Trophoblast cell (in vitro differentiated cells and primary cell): ENCODE results near the gene TRPC6.

ENCODE experiments used
- DNase-seq, 2 donors: peaks; one replicate each; pipeline ENCODE4 v3.0.0-alpha.2; 2016
- H2AFZ ChIP-seq: 2 replicates; pipeline ENCODE4 v1.6.1; 2013; ENCODE audit warnings: low read length, moderate library complexity, mild to moderate bottlenecking; ENCODE audit not compliant: insufficient read depth, poor library complexity
- H2AK5ac ChIP-seq: 2 replicates; pipeline ENCODE4 v1.6.1; 2013; ENCODE audit warnings: mild to moderate bottlenecking, low read length
- H2BK120ac ChIP-seq: 2 replicates; pipeline ENCODE4 v1.6.1; 2013; ENCODE audit warnings: low read length, mild to moderate bottlenecking, moderate library complexity; ENCODE audit not compliant: insufficient read depth, poor library complexity
- H2BK12ac ChIP-seq: 2 replicates; pipeline ENCODE4 v1.6.1; 2013; ENCODE audit warnings: mild to moderate bottlenecking, low read length, moderate library complexity
- H2BK5ac ChIP-seq: 2 replicates; pipeline ENCODE4 v1.6.1; 2013; ENCODE audit warnings: low read length, low read depth, moderate library complexity, mild to moderate bottlenecking; ENCODE audit not compliant: poor library complexity
- H3K14ac ChIP-seq: 2 replicates; pipeline ENCODE4 v1.6.1; 2013; ENCODE audit warnings: mild to moderate bottlenecking, low read length
- H3K18ac ChIP-seq: 2 replicates; pipeline ENCODE4 v1.6.1; 2013; ENCODE audit warnings: mild to moderate bottlenecking, low read length
- H3K23ac ChIP-seq: 2 replicates; pipeline ENCODE4 v1.6.1; 2013; ENCODE audit warnings: low read length
- H3K27ac ChIP-seq: 2 replicates; pipeline ENCODE4 v1.5.1; 2013; ENCODE audit warnings: low read depth, mild to moderate bottlenecking, inconsistent platforms, low read length, moderate library complexity
- H3K27me3 ChIP-seq: 2 replicates; pipeline ENCODE4 v1.6.1; 2013; ENCODE audit warnings: inconsistent platforms, mild to moderate bottlenecking, low read length, moderate library complexity; ENCODE audit not compliant: insufficient read depth
- H3K36me3 ChIP-seq, 2 experiments: 1 replicate in 1 of 2; 2 replicates in 1 of 2; pipeline ENCODE4 v1.6.1; 2013; ENCODE audit warnings: low read length in 2 of 2, mild to moderate bottlenecking in 2 of 2, moderate library complexity in 1 of 2; ENCODE audit not compliant: insufficient read depth in 2 of 2, control insufficient read depth in 1 of 2
- H3K4ac ChIP-seq: 2 replicates; pipeline ENCODE4 v1.6.1; 2013; ENCODE audit warnings: low read depth, mild to moderate bottlenecking, low read length, moderate library complexity
- H3K4me1 ChIP-seq, 2 experiments: 1 replicate in 1 of 2; 2 replicates in 1 of 2; pipeline ENCODE4 v1.6.1; 2013; ENCODE audit warnings: low read length in 2 of 2, mild to moderate bottlenecking in 2 of 2, moderate library complexity in 1 of 2; ENCODE audit not compliant: insufficient read depth in 2 of 2, control insufficient read depth in 1 of 2
- H3K4me2 ChIP-seq: 2 replicates; pipeline ENCODE4 v1.6.1; 2013; ENCODE audit warnings: inconsistent platforms, mild to moderate bottlenecking, low read length, moderate library complexity
- H3K4me3 ChIP-seq: 2 replicates; pipeline ENCODE4 v1.5.1; 2013; ENCODE audit warnings: mild to moderate bottlenecking, low read depth, low read length, inconsistent platforms
- H3K79me1 ChIP-seq: one replicate; pipeline ENCODE4 v1.6.1; 2013; ENCODE audit warnings: low read length
- H3K79me2 ChIP-seq: 2 replicates; pipeline ENCODE4 v1.6.1; 2013; ENCODE audit warnings: low read length, mild to moderate bottlenecking; ENCODE audit not compliant: control insufficient read depth, insufficient read depth, poor library complexity
- H3K9ac ChIP-seq: 2 replicates; pipeline ENCODE4 v1.6.1; 2013; ENCODE audit warnings: mild to moderate bottlenecking, low read length
- H3K9me3 ChIP-seq: 2 replicates; pipeline ENCODE4 v1.6.1; 2013; ENCODE audit warnings: low read depth, mild to moderate bottlenecking, control low read depth, inconsistent platforms, low read length; ENCODE audit not compliant: insufficient read depth
- H4K12ac ChIP-seq: 2 replicates; pipeline ENCODE4 v1.6.1; 2013; ENCODE audit warnings: low read depth, mild to moderate bottlenecking, low read length, moderate library complexity
- H4K8ac ChIP-seq: 2 replicates; pipeline ENCODE4 v1.6.1; 2013; ENCODE audit warnings: low read depth, mild to moderate bottlenecking, low read length, moderate library complexity
- H4K91ac ChIP-seq: one replicate; pipeline ENCODE4 v1.6.1; 2013; ENCODE audit warnings: low read depth, mild to moderate bottlenecking, low read length, moderate library complexity
- WGBS: extraction: QIAGEN DNeasy Blood & Tissue Kit; methylation state at CpG from one replicate; pipeline ENCODE4 v1.1.7; 2013; ENCODE audit warnings: missing lambda C conversion rate; ENCODE audit not compliant: insufficient read length, insufficient coverage; ENCODE audit errors: extremely low coverage; 5-methylcytosine and 5-hydroxymethylcytosine counted together

TRPC6 gene

GRCh38 chr11:101456812-101457211 lies 127.0 kb downstream of the TRPC6 start:
- Histone ChIP-seq H2BK12ac (no peak overlapping the region), H3K27ac (no peak overlapping the region), H3K9ac (no peak overlapping the region), H3K79me2 (no peaks in the 10 kb centered on the region), H2AFZ (no peak overlapping the region), H2BK120ac (no peak overlapping the region), H3K9me3 (no peaks in the 10 kb centered on the region), H3K14ac (no peak overlapping the region), H3K4me1 (no peaks in the 10 kb centered on the region), H3K27me3 (no peaks in the 10 kb centered on the region), H3K4ac (no peak overlapping the region), H3K23ac (no peak overlapping the region), H2BK5ac (no peak overlapping the region), H4K8ac (no peak overlapping the region), H3K18ac (no peak overlapping the region), H3K4me2 (no peak overlapping the region), H3K4me3 (no peak overlapping the region), H4K91ac (no peak overlapping the region), H3K79me1 (no peaks in the 10 kb centered on the region), H2AK5ac (no peak overlapping the region), H3K36me3 (no peaks in the 10 kb centered on the region), H4K12ac (no peak overlapping the region)
- DNase-seq, result peak in 1 of 2 donors; percentile 51
- WGBS, result no CpG with 5 or more reads among the region's 1 CpG

GRCh38 chr11:101453682-101454081 lies 130.1 kb downstream of the TRPC6 start:
- no peak overlapping the region for H2BK120ac ChIP-seq
- H3K18ac ChIP-seq, result no peak overlapping the region
- no peak overlapping the region for H4K8ac ChIP-seq
- H3K23ac ChIP-seq, result no peak overlapping the region
- H2BK5ac ChIP-seq, result no peak overlapping the region
- WGBS, result no CpG with 5 or more reads among the region's 2 CpGs
- no peaks in the 10 kb centered on the region for H3K79me1 ChIP-seq
- H2BK12ac ChIP-seq, result no peak overlapping the region
- H2AK5ac ChIP-seq, result no peak overlapping the region
- no peaks in the 10 kb centered on the region for H3K27me3 ChIP-seq
- H3K4me3 ChIP-seq, result no peak overlapping the region
- no peak overlapping the region for H2AFZ ChIP-seq
- H3K79me2 ChIP-seq, result no peaks in the 10 kb centered on the region
- no peaks in the 10 kb centered on the region for H3K4me1 ChIP-seq
- H3K4ac ChIP-seq, result no peak overlapping the region
- H3K36me3 ChIP-seq, result no peaks in the 10 kb centered on the region
- no peak overlapping the region for H3K9ac ChIP-seq
- no peak overlapping the region for H4K12ac ChIP-seq
- H3K14ac ChIP-seq, result no peak overlapping the region
- H3K9me3 ChIP-seq, result no peaks in the 10 kb centered on the region
- H3K4me2 ChIP-seq, result no peak overlapping the region
- H4K91ac ChIP-seq, result no peak overlapping the region
- DNase-seq, result no peak
- no peak overlapping the region for H3K27ac ChIP-seq

GRCh38 chr11:101448881-101449442 lies 134.8 kb downstream of the TRPC6 start:
- Histone ChIP-seq H3K36me3 (no peaks in the 10 kb centered on the region), H2BK5ac (no peak overlapping the region), H3K27ac (no peak overlapping the region), H4K12ac (no peak overlapping the region), H3K79me2 (no peaks in the 10 kb centered on the region), H4K8ac (no peak overlapping the region), H3K4ac (no peak overlapping the region), H3K27me3 (no peaks in the 10 kb centered on the region), H2BK120ac (no peak overlapping the region), H3K23ac (no peak overlapping the region), H3K14ac (no peak overlapping the region), H3K4me2 (no peak overlapping the region), H3K4me1 (no peaks in the 10 kb centered on the region), H3K4me3 (no peak overlapping the region), H3K9ac (no peak overlapping the region), H2AK5ac (no peak overlapping the region), H3K9me3 (no peaks in the 10 kb centered on the region), H2BK12ac (no peak overlapping the region), H4K91ac (no peak overlapping the region), H3K18ac (no peak overlapping the region), H2AFZ (no peak overlapping the region), H3K79me1 (no peaks in the 10 kb centered on the region)
- WGBS, result no CpG with 5 or more reads among the region's 5 CpGs
- no peak for DNase-seq

- no peak overlapping the region for H4K91ac ChIP-seq
- no peak overlapping the region for H2AFZ ChIP-seq
- H3K79me2 ChIP-seq, result no peaks in the 10 kb centered on the region
- DNase-seq, result no peak
- H3K23ac ChIP-seq, result no peak overlapping the region
- H4K12ac ChIP-seq, result no peak overlapping the region
- H3K4me1 ChIP-seq, result no peaks in the 10 kb centered on the region
- H3K36me3 ChIP-seq, result no peaks in the 10 kb centered on the region
- H2BK120ac ChIP-seq, result no peak overlapping the region
- no peak overlapping the region for H3K18ac ChIP-seq
- no peak overlapping the region for H3K27ac ChIP-seq
- H2AK5ac ChIP-seq, result no peak overlapping the region
- no peak overlapping the region for H3K4me2 ChIP-seq
- H4K8ac ChIP-seq, result no peak overlapping the region
- H3K9ac ChIP-seq, result no peak overlapping the region
- H3K4ac ChIP-seq, result no peak overlapping the region
- H3K27me3 ChIP-seq, result no peaks in the 10 kb centered on the region
- H2BK5ac ChIP-seq, result no peak overlapping the region
- no peak overlapping the region for H3K4me3 ChIP-seq
- H3K9me3 ChIP-seq, result no peaks in the 10 kb centered on the region
- no peak overlapping the region for H2BK12ac ChIP-seq
- no peak overlapping the region for H3K14ac ChIP-seq
- H3K79me1 ChIP-seq, result no peaks in the 10 kb centered on the region
These were observed 137.1 kb downstream of the TRPC6 start for GRCh38 chr11:101446726-101447125.
